Activated CD8-positive, alpha-beta T cell treated with anti-CD3 and anti-CD28 coated beads for 36 hours (primary cell): ENCODE data around the gene ROBO3. TPM values are rescaled to one million over a fixed set of nuclear protein-coding genes. Genes with fewer than 3 reads are reported as not detected.

ENCODE experiments used
- ATAC-seq: fragments of 200-7000 bp; cut with Tn5 transposase; one replicate; pipeline ENCODE4 v1.10.0; 2021; ENCODE audit warnings: mild to moderate bottlenecking, moderate library complexity
- CTCF ChIA-PET: fragments of 350-600 bp; sonication (Branson Sonifier 250); formaldehyde crosslinking; loops from one replicate; lab custom pipeline; 2021; ENCODE audit warnings: antibody characterized with exemption; lab: Charles Lee
- POLR2A ChIA-PET: fragments of 350-600 bp; sonication (Branson Sonifier 250); formaldehyde crosslinking; loops from one replicate; lab custom pipeline; 2021; ENCODE audit warnings: antibody characterized with exemption; lab: Charles Lee
- DNase-seq: peaks from one replicate; pipeline ENCODE4 v3.0.0-alpha.2; 2020
- H3K27ac Mint-ChIP-seq: one replicate; pipeline ENCODE4 v1.8.0; 2021; ENCODE audit warnings: mild to moderate bottlenecking, mixed read lengths
- H3K27me3 Mint-ChIP-seq: one replicate; pipeline ENCODE4 v1.8.0; 2021; ENCODE audit warnings: mixed read lengths
- H3K36me3 Mint-ChIP-seq: one replicate; pipeline ENCODE4 v1.8.0; 2021; ENCODE audit warnings: low read depth, mixed read lengths
- H3K4me1 Mint-ChIP-seq: one replicate; pipeline ENCODE4 v1.8.0; 2021; ENCODE audit warnings: low read depth, mixed read lengths
- H3K4me3 Mint-ChIP-seq: one replicate; pipeline ENCODE4 v1.8.0; 2021; ENCODE audit warnings: mild to moderate bottlenecking, moderate library complexity, mixed read lengths
- H3K9me3 Mint-ChIP-seq: one replicate; pipeline ENCODE4 v1.8.0; 2021; ENCODE audit warnings: mixed read lengths
- CTCF ChIP-seq: fragments of 200-600 bp; IDR thresholded peaks from one replicate; pipeline ENCODE4 v1.8.0; 2022; ENCODE audit warnings: antibody characterized with exemption, mild to moderate bottlenecking
- intact Hi-C: fragments of 100-400 bp; cut with micrococcal nuclease; formaldehyde crosslinking; loops from one replicate; pipeline ENCODE4 v1.10.0; 2022
- total RNA-seq, 2 experiments: library from RNA; stranded (reverse); gene quantifications; one replicate each; pipeline ENCODE4 v1.2.3, GENCODE V29; 2021

ROBO3 gene
- total RNA-seq, result 10 to 100 TPM; 17.6 to 18.4 TPM

- ChIA-PET POLR2A (interaction anchor here (0.8 to 1.6 kb wide), 3 partner anchors 17 to 28 kb away, joined by 3 to 5 read pairs (median 3); no protein-coding TSS in a partner anchor), CTCF (interaction anchor here (0.8 to 3.3 kb wide), 33 partner anchors 7 to 222 kb away, joined by 3 to 37 read pairs (median 6); partner anchors contain the start of genes ESAM and HEPACAM)
- peaks cover 83% of the 10 kb centered on the region for H3K27me3 Mint-ChIP-seq
- intact Hi-C loops, result no loop called here
- H3K4me3 Mint-ChIP-seq, result no peak within 1 kb of the TSS
- no peak for DNase-seq
- no peak for ATAC-seq
- no peaks in the 10 kb centered on the region for H3K36me3 Mint-ChIP-seq
- no peaks in the 10 kb centered on the region for H3K9me3 Mint-ChIP-seq
- TF ChIP-seq CTCF, result no peak
- no peak within 1 kb of the TSS for H3K27ac Mint-ChIP-seq
- H3K4me1 Mint-ChIP-seq, result peaks cover 36% of the 10 kb centered on the region
Observed at GRCh38 chr11:124865181-124865901, at the start of gene ROBO3. Gene ROBO3, plus strand, starts transcription at chr11:124865432. Its CDS starts 146 bp downstream, at chr11:124865578.

- Mint-ChIP-seq H3K4me3 (no peak overlapping the region), H3K4me1 (no peaks in the 10 kb centered on the region), H3K9me3 (no peaks in the 10 kb centered on the region), H3K36me3 (no peaks in the 10 kb centered on the region), H3K27me3 (peaks cover 35% of the 10 kb centered on the region), H3K27ac (no peak overlapping the region)
- DNase-seq (no peak), ATAC-seq (no peak)
- intact Hi-C loops, result no loop called here
- ChIA-PET POLR2A (no interaction called here), CTCF (no interaction called here)
- TF ChIP-seq CTCF, result no peak
Observed at GRCh38 chr11:124817036-124817435, 48.2 kb upstream of the ROBO3 start.

- H3K36me3 Mint-ChIP-seq, result no peaks in the 10 kb centered on the region
- ChIA-PET CTCF (interaction anchor here (0.9 to 1.6 kb wide), 3 partner anchors 9 to 64 kb away, joined by 3 to 4 read pairs (median 3); no protein-coding TSS in a partner anchor), POLR2A (no interaction called here)
- no peak overlapping the region for H3K27ac Mint-ChIP-seq
- peaks cover 22% of the 10 kb centered on the region for H3K27me3 Mint-ChIP-seq
- no peaks in the 10 kb centered on the region for H3K9me3 Mint-ChIP-seq
- DNase-seq (no peak), ATAC-seq (no peak)
- H3K4me3 Mint-ChIP-seq, result no peak overlapping the region
- intact Hi-C loops, result no loop called here
- H3K4me1 Mint-ChIP-seq, result no peaks in the 10 kb centered on the region
- TF ChIP-seq CTCF, result no peak
Observed at GRCh38 chr11:124821995-124822730, 43.1 kb upstream of the ROBO3 start.

GRCh38 chr11:124823512-124824376 is 41.5 kb upstream of the ROBO3 start:
- H3K27me3 Mint-ChIP-seq, result peaks cover 14% of the 10 kb centered on the region
- no peaks in the 10 kb centered on the region for H3K4me1 Mint-ChIP-seq
- DNase-seq (no peak), ATAC-seq (no peak)
- ChIA-PET CTCF (no interaction called here), POLR2A (no interaction called here)
- no peak for TF ChIP-seq CTCF
- H3K27ac Mint-ChIP-seq, result no peak overlapping the region
- intact Hi-C loops, result no loop called here
- H3K9me3 Mint-ChIP-seq, result no peaks in the 10 kb centered on the region
- H3K4me3 Mint-ChIP-seq, result no peak overlapping the region
- no peaks in the 10 kb centered on the region for H3K36me3 Mint-ChIP-seq
